Stimulated activated CD4-positive, alpha-beta T cell treated with anti-CD3 and anti-CD28 coated beads, Interleukin-15, amount 100 ng/mL, for 1 hour (primary cell): ENCODE data around the gene GNG12.

Experiments
- DNase-seq, 2 donors: peaks; one replicate each; pipeline ENCODE4 v3.0.0-alpha.2; 2020; ENCODE audit warnings: low read depth in 1 of 2, low spot score in 1 of 2

Gene GNG12

DNA sequence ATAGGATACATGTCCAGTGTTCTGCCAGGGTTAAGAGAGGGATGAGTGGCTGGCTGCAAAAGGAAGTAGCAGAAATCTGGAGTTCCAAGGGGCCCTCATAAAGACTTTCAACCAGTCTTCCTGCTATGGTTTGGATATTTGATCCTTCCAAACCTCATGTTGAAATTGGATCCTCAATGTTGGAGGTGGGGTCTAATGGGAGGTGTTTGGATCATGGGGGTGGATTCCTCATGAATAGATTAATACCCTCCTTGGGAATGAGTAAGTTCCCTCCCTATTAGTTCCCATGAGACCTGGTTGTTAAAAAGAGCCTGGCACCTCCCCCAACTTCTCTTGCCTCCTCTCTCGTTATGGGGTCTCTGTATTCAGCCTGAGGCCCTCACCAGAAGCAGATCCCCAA lies 10.1 kb upstream of the GNG12 start:
- DNase-seq = no peak

- no peak for DNase-seq
These were observed 7.2 kb upstream of the GNG12 start for GRCh38 chr1:67840449-67840848.

DNA sequence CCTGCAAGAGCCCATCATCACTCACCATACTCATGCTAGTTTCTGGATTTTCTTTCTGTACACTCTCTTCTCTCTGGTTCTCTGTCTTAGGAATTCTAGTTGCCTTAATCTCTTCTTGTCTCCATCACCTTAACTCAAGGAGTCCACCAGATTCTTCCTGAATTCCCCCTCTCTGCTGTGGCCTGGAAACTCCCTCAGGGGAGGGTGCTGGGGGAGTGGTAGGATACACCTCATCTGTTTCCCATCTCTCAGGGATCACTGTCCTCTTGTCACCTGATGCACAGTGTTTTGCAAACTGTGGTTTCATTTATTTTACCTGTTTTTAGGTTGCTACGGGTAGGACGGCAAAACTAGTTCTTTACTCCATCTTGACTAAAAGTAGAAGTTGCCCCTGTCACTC lies 6.6 kb upstream of the GNG12 start:
- DNase-seq = no peak

GRCh38 chr1:67838180-67838910 lies 5.1 kb upstream of the GNG12 start:
- no peak for DNase-seq

DNA sequence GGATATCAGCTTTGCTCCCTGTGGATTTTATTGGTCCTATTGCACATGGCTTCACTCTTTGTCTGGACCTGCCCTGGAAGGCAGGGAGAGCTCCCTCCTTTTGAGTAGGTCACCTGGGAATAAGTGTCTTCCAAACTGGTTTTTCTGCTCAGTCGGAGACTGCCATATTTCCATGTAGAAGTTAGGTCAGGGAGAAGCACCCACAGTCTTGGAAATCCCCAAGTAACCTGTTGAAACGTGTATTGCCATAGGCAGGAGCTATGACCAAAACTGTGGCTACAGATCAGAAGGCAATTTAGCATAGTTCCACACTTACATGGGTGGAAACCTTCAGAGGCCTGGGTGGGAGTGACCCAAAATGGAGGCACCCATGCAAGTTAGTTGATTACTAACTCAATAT lies 3.5 kb upstream of the GNG12 start:
- no peak for DNase-seq

GRCh38 chr1:67835663-67836452 lies 2.6 kb upstream of the GNG12 start:
- DNase-seq = no peak

DNA sequence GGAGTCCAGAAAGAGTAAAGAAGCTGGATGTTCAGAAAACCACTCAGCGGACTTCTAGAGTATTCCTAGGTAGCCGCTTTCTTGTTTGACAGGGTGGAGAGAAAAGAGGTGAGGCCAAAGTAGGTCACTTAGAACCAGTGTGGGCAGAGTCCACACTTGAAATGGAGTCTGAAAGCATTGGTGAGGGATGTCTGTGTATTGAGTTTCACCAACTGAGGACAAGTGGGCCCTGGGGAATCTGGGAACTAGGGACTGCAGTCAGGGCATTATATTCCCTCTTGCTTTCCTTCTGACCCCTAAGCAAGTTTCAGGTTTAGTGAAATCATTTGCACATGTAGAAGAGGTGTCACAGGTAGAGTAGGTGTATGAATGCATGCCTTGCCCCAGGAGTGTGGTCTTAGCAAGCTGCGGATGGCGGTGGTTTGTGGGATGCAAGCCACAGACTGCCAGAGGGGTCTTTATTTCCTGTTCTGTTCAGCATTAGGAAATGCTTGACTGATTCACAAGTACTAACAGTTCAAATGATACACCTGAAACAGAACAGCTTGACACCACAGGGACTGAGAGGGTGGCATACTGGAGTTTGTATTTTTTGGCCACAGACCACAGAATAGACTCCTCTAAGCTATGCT lies 1.1 kb upstream of the GNG12 start:
- DNase-seq = no peak

DNA sequence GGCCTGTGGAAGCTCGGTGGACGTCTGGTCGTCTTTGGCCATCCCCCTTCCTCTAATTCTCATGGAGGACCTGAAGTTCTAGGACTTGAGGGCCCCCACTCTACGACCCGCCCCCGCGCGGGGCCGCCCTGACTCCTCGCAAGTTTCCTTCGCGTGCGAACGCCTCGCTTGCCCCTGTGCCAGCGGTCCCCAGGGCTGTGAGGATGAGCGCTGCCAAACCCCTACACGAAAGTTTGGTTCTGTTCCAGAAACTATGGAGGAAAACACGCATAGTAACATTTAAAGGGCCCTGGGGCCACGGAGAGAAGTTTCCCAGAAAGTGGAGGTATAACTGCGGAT lies 304 bp upstream of the GNG12 start:
- DNase-seq = no peak

DNA sequence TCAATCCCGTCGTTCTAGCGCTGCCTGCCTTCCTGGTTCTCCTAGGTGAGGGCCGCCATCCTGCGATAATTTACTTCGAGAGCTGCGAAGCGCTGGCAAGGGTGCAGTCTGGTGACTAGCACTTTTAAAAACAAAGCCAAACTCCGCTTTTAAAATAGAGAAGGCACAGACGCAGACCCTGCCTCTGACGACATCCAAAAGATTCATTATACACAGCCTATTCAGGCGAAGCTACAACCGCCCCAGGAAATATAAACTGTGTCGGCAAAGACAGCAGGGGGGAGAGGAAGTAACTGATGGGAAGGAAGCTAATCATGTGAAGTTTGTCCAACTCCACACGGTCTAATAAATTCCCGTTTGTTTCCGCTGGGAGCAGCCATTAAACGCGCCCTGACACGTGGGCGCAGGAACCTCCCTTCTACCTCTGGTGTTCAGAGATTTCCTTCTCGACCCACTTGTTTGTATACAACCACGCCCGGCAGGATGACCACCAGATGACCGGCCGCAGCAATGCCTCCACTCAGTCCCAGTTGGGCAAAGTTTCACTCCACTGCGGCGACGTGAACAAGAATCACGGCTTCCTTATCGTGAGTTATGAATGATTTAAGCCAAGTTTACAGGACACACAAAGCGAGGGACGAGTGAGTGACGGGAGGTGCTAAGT lies 1.3 kb downstream of the GNG12 start:
- DNase-seq = no peak

DNA sequence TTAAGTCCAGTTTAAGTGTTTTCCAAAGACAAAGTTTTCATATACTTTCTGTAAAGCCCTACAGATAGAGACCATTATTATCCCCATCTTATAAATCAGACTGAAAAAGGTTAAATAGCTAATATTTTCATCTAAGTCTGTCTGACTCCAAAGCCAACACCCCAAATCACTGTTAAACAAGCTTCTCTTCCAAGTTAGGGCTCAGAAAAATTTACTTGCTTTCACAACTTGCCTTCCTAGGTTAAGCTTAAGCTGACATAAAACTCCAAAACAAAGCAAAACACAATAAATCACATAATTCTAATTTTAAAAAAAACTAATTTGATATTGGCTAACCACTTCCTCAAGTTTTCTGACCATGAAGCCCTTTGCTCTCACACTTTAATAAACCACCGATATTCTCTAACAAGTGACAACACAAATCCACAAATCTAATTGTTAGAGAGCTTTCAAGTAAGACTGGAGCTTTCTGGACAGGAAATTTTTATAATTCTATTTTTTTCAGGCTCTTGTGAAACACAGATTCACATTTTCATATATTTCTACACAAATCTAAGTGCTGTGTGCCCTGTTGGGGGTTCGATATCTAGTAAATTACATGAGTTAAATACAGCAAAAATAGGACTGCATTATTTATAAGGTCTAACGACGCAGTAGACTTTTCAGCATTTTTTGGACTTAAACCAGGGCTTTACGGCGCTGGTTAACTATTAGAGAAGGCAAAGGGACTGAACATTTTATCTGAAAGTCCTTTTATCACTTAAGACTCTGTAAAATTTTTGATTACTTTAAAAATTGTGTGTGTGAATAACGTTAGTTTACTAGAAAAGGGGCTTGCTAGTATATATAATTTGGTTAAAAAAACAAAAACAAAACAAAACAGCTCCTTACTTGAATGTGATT lies 2.1 kb downstream of the GNG12 start:
- DNase-seq = no peak

DNA sequence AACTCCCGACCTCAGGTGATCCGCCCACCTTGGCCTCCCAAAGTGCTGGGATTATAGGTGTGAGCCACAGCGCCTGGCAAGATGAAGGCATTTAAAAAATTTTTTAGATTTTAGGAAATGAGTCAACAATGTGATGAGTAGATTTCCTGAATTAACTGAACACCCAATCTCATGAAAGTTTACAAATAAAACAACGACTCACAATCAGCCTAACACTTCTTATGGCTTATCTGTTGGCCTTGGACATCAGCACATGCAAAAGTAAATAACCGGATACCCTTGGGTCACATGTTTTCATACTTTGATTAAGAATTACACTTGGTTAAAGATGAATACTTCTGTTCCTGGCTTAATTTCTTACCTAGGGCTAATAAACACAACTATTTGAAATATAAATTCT lies 3.0 kb downstream of the GNG12 start:
- DNase-seq = no peak

DNA sequence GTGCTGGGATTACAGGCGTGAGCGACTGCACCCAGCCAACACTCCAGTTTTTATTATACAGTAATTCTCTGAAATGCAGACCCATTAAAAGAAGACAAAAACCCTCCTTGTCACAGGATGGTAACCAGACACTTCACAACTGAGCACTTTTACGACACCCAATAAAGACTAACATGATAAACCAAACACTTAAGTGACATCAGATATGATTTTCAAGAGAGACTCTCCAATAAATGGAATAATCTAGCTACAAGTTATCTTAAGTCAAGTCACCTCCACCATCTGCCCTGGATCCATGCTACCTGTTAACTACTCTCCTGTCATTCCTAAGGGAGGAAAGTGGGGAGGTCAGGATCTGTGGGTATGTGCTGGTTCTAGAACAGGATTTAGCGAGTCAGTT lies 5.6 kb downstream of the GNG12 start:
- DNase-seq = no peak

GRCh38 chr1:67825591-67825990 lies 7.7 kb downstream of the GNG12 start:
- no peak for DNase-seq

DNA sequence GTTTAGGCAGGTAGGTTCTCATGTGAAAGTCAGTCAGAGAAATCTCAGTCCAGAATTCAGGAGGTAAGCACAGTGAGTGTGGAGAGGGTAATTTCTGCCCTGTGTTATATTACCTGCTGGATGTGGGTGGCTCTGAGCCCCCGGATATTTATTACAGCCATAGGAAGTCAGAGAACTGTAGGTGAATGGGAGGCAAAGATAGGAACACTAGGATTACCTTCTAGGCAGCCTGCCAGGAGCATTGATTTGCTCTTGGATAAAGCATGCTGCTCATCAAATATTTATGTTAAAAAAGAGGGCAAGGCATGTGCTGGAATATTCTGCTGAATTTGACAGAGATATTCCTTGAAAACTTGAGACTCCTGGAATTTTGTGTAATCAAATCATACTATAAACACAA lies 8.5 kb downstream of the GNG12 start:
- no peak for DNase-seq

DNA sequence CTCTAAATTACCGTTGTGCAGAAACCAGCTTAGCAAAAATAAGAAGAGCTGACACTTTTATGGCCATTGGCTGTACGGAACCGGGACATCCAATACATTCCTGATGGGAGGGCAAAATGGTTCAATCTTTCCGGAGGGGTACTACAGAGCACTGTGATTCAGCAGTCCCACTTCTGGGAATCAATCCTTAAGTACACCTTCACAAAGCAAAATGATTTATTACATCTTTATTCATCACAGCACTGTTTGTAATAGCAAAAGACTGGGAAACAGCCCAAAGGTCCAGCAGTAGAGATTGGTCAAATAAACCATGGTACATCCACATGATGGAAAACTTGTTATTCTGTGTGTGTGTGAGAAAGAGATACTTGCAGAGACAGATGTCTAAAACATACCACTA lies 9.7 kb downstream of the GNG12 start:
- no peak for DNase-seq

DNA sequence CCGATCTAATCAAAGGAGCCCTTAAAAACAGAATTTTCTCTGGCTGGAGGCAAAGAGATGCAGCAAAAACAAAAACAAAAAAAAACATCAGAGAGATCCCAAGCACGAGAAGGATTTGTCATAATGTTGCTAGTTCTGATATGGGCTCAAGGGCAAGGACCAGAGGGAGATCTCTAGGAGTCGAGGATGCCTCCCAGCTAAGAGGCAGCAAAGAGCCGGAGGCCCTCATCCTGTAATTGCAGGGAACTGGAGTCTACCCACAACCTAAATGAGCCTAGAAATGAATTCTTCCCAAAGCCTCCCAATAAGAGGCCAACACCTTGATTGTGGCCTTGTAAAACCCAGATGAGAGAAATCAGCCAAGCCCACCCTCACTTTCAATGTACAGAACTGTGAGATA lies 12.0 kb downstream of the GNG12 start:
- DNase-seq = no peak

- no peak for DNase-seq
These were observed 14.5 kb downstream of the GNG12 start for GRCh38 chr1:67818725-67819301.

DNA sequence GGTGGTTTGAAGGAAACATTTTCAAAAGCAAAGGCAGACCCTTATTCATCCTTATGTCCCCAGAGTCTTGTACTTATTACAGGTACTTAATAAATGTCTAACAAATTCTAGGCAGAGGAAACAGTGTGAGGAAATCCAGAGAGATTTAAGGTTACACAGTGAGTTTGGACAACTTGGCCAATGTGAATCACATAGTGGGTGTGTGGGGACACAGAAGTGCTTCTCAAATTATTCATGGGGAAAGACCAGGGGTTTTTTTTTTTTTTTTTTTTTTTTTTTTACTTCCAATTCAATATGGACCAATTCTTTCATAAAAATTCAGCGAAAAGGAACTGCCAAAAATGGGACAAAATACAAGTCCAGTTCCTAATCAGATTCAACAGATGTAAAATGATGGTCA lies 15.1 kb downstream of the GNG12 start:
- no peak for DNase-seq

DNA sequence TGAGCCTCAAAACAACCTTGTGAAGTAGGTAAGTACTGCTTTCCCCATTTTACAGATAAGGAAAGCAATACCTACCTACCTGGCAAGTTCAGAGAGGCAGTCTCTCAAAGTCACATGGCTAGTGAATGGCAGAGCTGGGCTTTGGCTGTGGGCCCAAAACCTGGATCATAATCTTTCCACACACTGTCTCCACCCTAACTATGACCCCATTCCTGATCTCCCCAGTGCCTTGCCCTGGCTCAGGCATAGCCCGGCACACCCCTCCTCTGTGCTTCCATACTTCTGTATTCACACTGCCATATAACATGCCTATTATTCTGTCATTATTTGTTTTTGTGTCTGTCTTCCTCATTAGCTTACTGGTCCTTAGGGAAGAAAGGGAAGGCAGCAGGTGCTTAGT lies 15.9 kb downstream of the GNG12 start:
- DNase-seq = no peak

GRCh38 chr1:67816506-67816905 lies 16.8 kb downstream of the GNG12 start:
- DNase-seq = no peak

DNA sequence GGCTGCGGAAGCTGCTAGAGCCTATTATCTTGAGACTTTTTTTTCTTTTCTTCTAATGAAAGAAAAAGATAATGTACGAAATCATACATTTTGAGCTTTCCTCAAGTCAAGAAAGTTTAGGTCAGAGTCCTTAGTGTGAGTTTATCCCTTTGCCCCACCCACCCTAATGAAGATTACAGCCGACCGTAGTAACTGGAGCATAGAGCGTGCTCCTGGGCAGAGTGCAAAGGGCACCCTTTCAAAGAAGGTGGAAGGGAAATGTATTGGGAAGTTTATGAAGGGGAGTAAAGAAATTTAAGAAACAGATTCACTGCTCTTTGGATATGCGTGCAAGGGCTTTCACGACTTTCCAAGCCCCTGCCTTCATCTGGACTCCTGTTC lies 17.2 kb downstream of the GNG12 start:
- no peak for DNase-seq
